ENCODE measurements around the gene GCC2. TPM values are rescaled to one million over a fixed set of nuclear protein-coding genes. Genes with fewer than 3 reads are reported as not detected.

The GCC2 gene
- total and polyA plus RNA-seq, 9 of the 15 experiments (the other 6 are each of a cell fraction or from before 2014, with no cell fraction given): 11.4 to 35.7 (median 19.9) TPM

- TF ChIP-seq ZBTB17 (CRISPR knock-in tag; IDR thresholded peaks at IDR 0.05) (peak; percentile 65; the same call in 1 of the 2 replicates), CCAR2 (IDR thresholded peaks at IDR 0.05; ENCODE audit: low read depth, low read length) (no peak), GATAD2B (IDR thresholded peaks at IDR 0.05; ENCODE audit: borderline replicate concordance) (peak; percentile 76), MEIS2 (IDR thresholded peaks at IDR 0.05; ENCODE audit: partially characterized antibody) (no peak), CBX8 (IDR thresholded peaks at IDR 0.05; ENCODE audit: borderline replicate concordance, extremely low read depth, low read depth, low read length, poor library complexity, severe bottlenecking) (no peak), HLTF (IDR thresholded peaks at IDR 0.05) (no peak), KDM2B (CRISPR knock-in tag; IDR thresholded peaks at IDR 0.05) (peak; percentile 42; the same call in 1 of the 2 replicates), KDM1A (IDR thresholded peaks at IDR 0.05) (no peak), GABPB2 (CRISPR knock-in tag; conservative IDR thresholded peaks at IDR 0.05) (no peak), FUS (optimal IDR thresholded peaks at IDR 0.05; ENCODE audit: low read depth, low read length) (no peak), ZNF717 (CRISPR knock-in tag; IDR thresholded peaks at IDR 0.05) (no peak), HNRNPLL (IDR thresholded peaks at IDR 0.05; ENCODE audit: low read depth, low read length, poor library complexity, severe bottlenecking) (peak; percentile 91), ZFP36 (IDR thresholded peaks at IDR 0.05; ENCODE audit: low read depth, low read length, partially characterized antibody) (peak; percentile 84), MYNN (IDR thresholded peaks at IDR 0.05) (no peak), MYNN (CRISPR knock-in tag; IDR thresholded peaks at IDR 0.05) (no peak), ZNF75A (CRISPR knock-in tag; IDR thresholded peaks at IDR 0.05) (no peak), POLR2G (IDR thresholded peaks at IDR 0.05; ENCODE audit: low read depth, low read length) (peak; percentile 94), NR3C1 (CRISPR knock-in tag; IDR thresholded peaks at IDR 0.05) (no peak), SIRT6 (IDR thresholded peaks at IDR 0.05; ENCODE audit: low read depth, low read length) (no peak), JUND (IDR thresholded peaks at IDR 0.05; ENCODE audit: borderline replicate concordance, low read depth, low read length) (peak; percentile 46; the same call in 1 of the 2 replicates), JUND (tag; IDR thresholded peaks at IDR 0.05; ENCODE audit: borderline replicate concordance, low read depth, low read length) (peak; percentile 48; the same call in 1 of the 3 replicates), ZNF384 (IDR thresholded peaks at IDR 0.05; ENCODE audit: low read depth, low read length) (no peak)
- TF ChIP-seq, protein P1, sequence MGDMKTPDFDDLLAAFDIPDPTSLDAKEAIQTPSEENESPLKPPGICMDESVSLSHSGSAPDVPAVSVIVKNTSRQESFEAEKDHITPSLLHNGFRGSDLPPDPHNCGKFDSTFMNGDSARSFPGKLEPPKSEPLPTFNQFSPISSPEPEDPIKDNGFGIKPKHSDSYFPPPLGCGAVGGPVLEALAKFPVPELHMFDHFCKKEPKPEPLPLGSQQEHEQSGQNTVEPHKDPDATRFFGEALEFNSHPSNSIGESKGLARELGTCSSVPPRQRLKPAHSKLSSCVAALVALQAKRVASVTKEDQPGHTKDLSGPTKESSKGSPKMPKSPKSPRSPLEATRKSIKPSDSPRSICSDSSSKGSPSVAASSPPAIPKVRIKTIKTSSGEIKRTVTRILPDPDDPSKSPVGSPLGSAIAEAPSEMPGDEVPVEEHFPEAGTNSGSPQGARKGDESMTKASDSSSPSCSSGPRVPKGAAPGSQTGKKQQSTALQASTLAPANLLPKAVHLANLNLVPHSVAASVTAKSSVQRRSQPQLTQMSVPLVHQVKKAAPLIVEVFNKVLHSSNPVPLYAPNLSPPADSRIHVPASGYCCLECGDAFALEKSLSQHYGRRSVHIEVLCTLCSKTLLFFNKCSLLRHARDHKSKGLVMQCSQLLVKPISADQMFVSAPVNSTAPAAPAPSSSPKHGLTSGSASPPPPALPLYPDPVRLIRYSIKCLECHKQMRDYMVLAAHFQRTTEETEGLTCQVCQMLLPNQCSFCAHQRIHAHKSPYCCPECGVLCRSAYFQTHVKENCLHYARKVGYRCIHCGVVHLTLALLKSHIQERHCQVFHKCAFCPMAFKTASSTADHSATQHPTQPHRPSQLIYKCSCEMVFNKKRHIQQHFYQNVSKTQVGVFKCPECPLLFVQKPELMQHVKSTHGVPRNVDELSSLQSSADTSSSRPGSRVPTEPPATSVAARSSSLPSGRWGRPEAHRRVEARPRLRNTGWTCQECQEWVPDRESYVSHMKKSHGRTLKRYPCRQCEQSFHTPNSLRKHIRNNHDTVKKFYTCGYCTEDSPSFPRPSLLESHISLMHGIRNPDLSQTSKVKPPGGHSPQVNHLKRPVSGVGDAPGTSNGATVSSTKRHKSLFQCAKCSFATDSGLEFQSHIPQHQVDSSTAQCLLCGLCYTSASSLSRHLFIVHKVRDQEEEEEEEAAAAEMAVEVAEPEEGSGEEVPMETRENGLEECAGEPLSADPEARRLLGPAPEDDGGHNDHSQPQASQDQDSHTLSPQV (IDR thresholded peaks at IDR 0.05): no peak
- TF ChIP-seq, protein P2, sequence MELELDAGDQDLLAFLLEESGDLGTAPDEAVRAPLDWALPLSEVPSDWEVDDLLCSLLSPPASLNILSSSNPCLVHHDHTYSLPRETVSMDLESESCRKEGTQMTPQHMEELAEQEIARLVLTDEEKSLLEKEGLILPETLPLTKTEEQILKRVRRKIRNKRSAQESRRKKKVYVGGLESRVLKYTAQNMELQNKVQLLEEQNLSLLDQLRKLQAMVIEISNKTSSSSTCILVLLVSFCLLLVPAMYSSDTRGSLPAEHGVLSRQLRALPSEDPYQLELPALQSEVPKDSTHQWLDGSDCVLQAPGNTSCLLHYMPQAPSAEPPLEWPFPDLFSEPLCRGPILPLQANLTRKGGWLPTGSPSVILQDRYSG (tag; conservative IDR thresholded peaks at IDR 0.05; ENCODE audit: low read depth): no peak
Measured at GRCh38 chr2:108448678-108449409, at the start of gene GCC2 (continued).
